Stimulated activated naive CD8-positive, alpha-beta T cell treated with anti-CD3 and anti-CD28 coated beads, Interleukin-15, Interleukin-2, amounts not matched to agents 100 ng/mL and 50 ng/mL, for 24 hours (primary cell): ENCODE results near the gene CAMTA1.
A peak's percentile ranks its signal among the peaks of the same experiment; 100 is the strongest.
"Not testable (repeated sequence)": the region's sequence is repeated elsewhere in the genome, so short reads cannot be mapped to it uniquely, and the experiment has no call there.

Source experiments
- H3K27ac Mint-ChIP-seq: one replicate; pipeline ENCODE4 v1.8.0; 2021; ENCODE audit warnings: mild to moderate bottlenecking, mixed read lengths
- H3K27me3 Mint-ChIP-seq: one replicate; pipeline ENCODE4 v1.8.0; 2021; ENCODE audit warnings: mixed read lengths
- H3K36me3 Mint-ChIP-seq: one replicate; pipeline ENCODE4 v1.8.0; 2021; ENCODE audit warnings: low read depth, mixed read lengths
- H3K4me1 Mint-ChIP-seq: one replicate; pipeline ENCODE4 v1.8.0; 2021; ENCODE audit warnings: low read depth, mixed read lengths
- H3K4me3 Mint-ChIP-seq: one replicate; pipeline ENCODE4 v1.8.0; 2021; ENCODE audit warnings: mild to moderate bottlenecking, mixed read lengths
- H3K9me3 Mint-ChIP-seq: one replicate; pipeline ENCODE4 v1.8.0; 2021; ENCODE audit warnings: mixed read lengths

CAMTA1 gene

GRCh38 chr1:6811583-6811982 is 26.3 kb downstream of the CAMTA1 start:
- no peaks in the 10 kb centered on the region for H3K27me3 Mint-ChIP-seq
- H3K27ac Mint-ChIP-seq: no peak overlapping the region
- H3K4me1 Mint-ChIP-seq: peaks cover 13% of the 10 kb centered on the region
- H3K36me3 Mint-ChIP-seq: no peaks in the 10 kb centered on the region
- H3K9me3 Mint-ChIP-seq: no peaks in the 10 kb centered on the region
- H3K4me3 Mint-ChIP-seq: no peak overlapping the region

- no peak overlapping the region for H3K4me3 Mint-ChIP-seq
Measured at GRCh38 chr1:6813165-6813564, 27.9 kb downstream of the CAMTA1 start.

GRCh38 chr1:6815726-6816125 is 30.5 kb downstream of the CAMTA1 start:
- Mint-ChIP-seq H3K4me1 (peaks cover 43% of the 10 kb centered on the region), H3K27me3 (no peaks in the 10 kb centered on the region), H3K4me3 (no peak overlapping the region), H3K36me3 (peaks cover 9% of the 10 kb centered on the region), H3K27ac (no peak overlapping the region), H3K9me3 (no peaks in the 10 kb centered on the region)

More at GRCh38 chr1:6813165-6813564, 27.9 kb downstream of the CAMTA1 start:
- no peaks in the 10 kb centered on the region for H3K27me3 Mint-ChIP-seq
- H3K4me1 Mint-ChIP-seq: peaks cover 23% of the 10 kb centered on the region
- H3K9me3 Mint-ChIP-seq: no peaks in the 10 kb centered on the region
- no peaks in the 10 kb centered on the region for H3K36me3 Mint-ChIP-seq
- H3K27ac Mint-ChIP-seq: no peak overlapping the region

GRCh38 chr1:6819246-6820040 is 34.2 kb downstream of the CAMTA1 start:
- Mint-ChIP-seq H3K36me3 (peaks cover 11% of the 10 kb centered on the region), H3K9me3 (no peaks in the 10 kb centered on the region), H3K4me1 (peaks cover 58% of the 10 kb centered on the region), H3K27me3 (no peaks in the 10 kb centered on the region), H3K4me3 (no peak overlapping the region), H3K27ac (no peak overlapping the region)

- Mint-ChIP-seq H3K27ac (peak overlapping the region; percentile 33), H3K36me3 (peaks cover 11% of the 10 kb centered on the region), H3K9me3 (no peaks in the 10 kb centered on the region), H3K4me3 (no peak overlapping the region), H3K27me3 (no peaks in the 10 kb centered on the region), H3K4me1 (peaks cover 53% of the 10 kb centered on the region)
Measured at GRCh38 chr1:6820899-6821298, 35.6 kb downstream of the CAMTA1 start.

GRCh38 chr1:6822530-6823359 is 37.5 kb downstream of the CAMTA1 start:
- peaks cover 19% of the 10 kb centered on the region for H3K36me3 Mint-ChIP-seq
- H3K4me1 Mint-ChIP-seq: peaks cover 40% of the 10 kb centered on the region
- H3K27me3 Mint-ChIP-seq: no peaks in the 10 kb centered on the region
- H3K27ac Mint-ChIP-seq: no peak overlapping the region
- H3K9me3 Mint-ChIP-seq: no peaks in the 10 kb centered on the region
- no peak overlapping the region for H3K4me3 Mint-ChIP-seq

- Mint-ChIP-seq H3K4me1 (peaks cover 38% of the 10 kb centered on the region), H3K9me3 (no peaks in the 10 kb centered on the region), H3K27me3 (no peaks in the 10 kb centered on the region), H3K4me3 (no peak overlapping the region), H3K27ac (no peak overlapping the region), H3K36me3 (peaks cover 23% of the 10 kb centered on the region)
Measured at GRCh38 chr1:6823793-6824192, 38.5 kb downstream of the CAMTA1 start.

- peaks cover 24% of the 10 kb centered on the region for H3K36me3 Mint-ChIP-seq
- H3K9me3 Mint-ChIP-seq: no peaks in the 10 kb centered on the region
- H3K4me3 Mint-ChIP-seq: no peak overlapping the region
- no peak overlapping the region for H3K27ac Mint-ChIP-seq
- no peaks in the 10 kb centered on the region for H3K27me3 Mint-ChIP-seq
- H3K4me1 Mint-ChIP-seq: peaks cover 28% of the 10 kb centered on the region
Measured at GRCh38 chr1:6824665-6825368, 39.6 kb downstream of the CAMTA1 start.

- H3K36me3 Mint-ChIP-seq: peaks cover 21% of the 10 kb centered on the region
- no peak overlapping the region for H3K4me3 Mint-ChIP-seq
- H3K27ac Mint-ChIP-seq: no peak overlapping the region
- peaks cover 18% of the 10 kb centered on the region for H3K4me1 Mint-ChIP-seq
- H3K9me3 Mint-ChIP-seq: no peaks in the 10 kb centered on the region
- H3K27me3 Mint-ChIP-seq: no peaks in the 10 kb centered on the region
Measured at GRCh38 chr1:6825828-6826227, 40.6 kb downstream of the CAMTA1 start.

- H3K36me3 Mint-ChIP-seq: peaks cover 20% of the 10 kb centered on the region
- no peak overlapping the region for H3K27ac Mint-ChIP-seq
- peaks cover 16% of the 10 kb centered on the region for H3K4me1 Mint-ChIP-seq
- H3K9me3 Mint-ChIP-seq: no peaks in the 10 kb centered on the region
- no peak overlapping the region for H3K4me3 Mint-ChIP-seq
- H3K27me3 Mint-ChIP-seq: no peaks in the 10 kb centered on the region
Measured at GRCh38 chr1:6827079-6827478, 41.8 kb downstream of the CAMTA1 start.

- Mint-ChIP-seq H3K4me1 (peaks cover 11% of the 10 kb centered on the region), H3K9me3 (no peaks in the 10 kb centered on the region), H3K4me3 (no peak overlapping the region), H3K27me3 (no peaks in the 10 kb centered on the region), H3K36me3 (peaks cover 24% of the 10 kb centered on the region), H3K27ac (no peak overlapping the region)
Measured at GRCh38 chr1:6827630-6828165, 42.4 kb downstream of the CAMTA1 start.

GRCh38 chr1:6831366-6831765 is 46.1 kb downstream of the CAMTA1 start:
- Mint-ChIP-seq H3K27ac (no peak overlapping the region), H3K4me1 (no peaks in the 10 kb centered on the region), H3K36me3 (peaks cover 34% of the 10 kb centered on the region), H3K4me3 (no peak overlapping the region), H3K27me3 (no peaks in the 10 kb centered on the region), H3K9me3 (no peaks in the 10 kb centered on the region)

- not testable (repeated sequence) for H3K27ac Mint-ChIP-seq, H3K4me3 Mint-ChIP-seq, H3K4me1 Mint-ChIP-seq, H3K27me3 Mint-ChIP-seq, H3K9me3 Mint-ChIP-seq
- H3K36me3 Mint-ChIP-seq: peaks cover 37% of the 10 kb centered on the region
Measured at GRCh38 chr1:6832006-6832405, 46.8 kb downstream of the CAMTA1 start.

GRCh38 chr1:6832531-6833188 is 47.4 kb downstream of the CAMTA1 start:
- Mint-ChIP-seq H3K4me3 (no peak overlapping the region), H3K9me3 (no peaks in the 10 kb centered on the region), H3K27me3 (no peaks in the 10 kb centered on the region), H3K4me1 (no peaks in the 10 kb centered on the region), H3K36me3 (peaks cover 31% of the 10 kb centered on the region), H3K27ac (no peak overlapping the region)
